NCI-H187 (cell line): ENCODE data around the gene TSPAN9.
A peak's percentile ranks its signal among the peaks of the same experiment; 100 is the strongest.

Experiments used
- DNase-seq, 2 experiments: peaks; one replicate each; lab custom pipeline; 2025; lab: John Stamatoyannopoulos, UW

TSPAN9 gene

GRCh38 chr12:3296409-3296701 is 219.2 kb downstream of the TSPAN9 start:
- no peak for DNase-seq

- DNase-seq = no peak
These were observed 221.4 kb downstream of the TSPAN9 start for GRCh38 chr12:3298603-3299002.

DNA sequence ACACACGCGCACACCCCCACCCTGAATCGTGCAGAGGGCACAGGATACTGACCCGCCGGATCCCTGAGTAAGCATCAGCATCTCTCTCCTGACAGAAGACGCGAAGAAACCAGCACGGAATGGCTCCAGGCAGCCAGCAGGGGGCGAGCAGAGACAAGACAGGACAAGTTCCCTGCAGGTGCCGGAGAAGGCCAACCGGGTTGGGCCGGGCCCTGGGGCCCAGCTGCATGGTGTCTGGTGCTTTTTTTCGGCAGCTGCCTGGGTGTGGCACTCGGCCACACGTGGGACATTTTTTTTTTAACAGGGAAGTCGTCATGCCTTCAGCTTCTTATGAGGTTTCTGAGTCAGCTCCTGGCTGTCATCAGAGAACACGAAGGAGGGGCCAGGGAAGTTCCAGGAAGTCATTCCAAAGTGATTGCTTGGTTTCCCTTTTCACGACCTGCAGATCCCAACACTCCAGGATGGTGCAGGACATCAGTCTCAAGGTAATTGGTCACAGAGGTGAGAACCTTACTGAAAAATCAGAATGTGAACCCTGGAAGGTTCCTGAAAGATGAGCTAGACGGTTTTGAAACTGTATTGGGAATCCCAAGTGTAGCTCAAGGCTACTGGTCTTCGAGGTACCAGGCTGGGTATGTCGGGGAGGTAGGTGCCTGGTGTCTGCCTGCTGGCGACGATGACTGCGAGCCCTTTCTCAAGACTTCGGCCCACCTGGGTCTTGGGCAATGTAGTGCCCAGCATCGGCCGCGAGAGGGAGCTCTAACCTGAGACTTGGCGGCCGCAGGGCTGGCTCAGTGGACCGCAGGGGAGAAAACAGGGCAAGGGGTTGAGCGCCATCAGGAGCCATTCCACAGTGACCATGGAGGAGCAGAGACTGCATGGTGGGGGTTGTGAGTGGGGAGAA is 223.0 kb downstream of the TSPAN9 start:
- DNase-seq = peak; percentile 37 to 83

GRCh38 chr12:3300833-3301401 is 223.7 kb downstream of the TSPAN9 start:
- DNase-seq = no peak

DNA sequence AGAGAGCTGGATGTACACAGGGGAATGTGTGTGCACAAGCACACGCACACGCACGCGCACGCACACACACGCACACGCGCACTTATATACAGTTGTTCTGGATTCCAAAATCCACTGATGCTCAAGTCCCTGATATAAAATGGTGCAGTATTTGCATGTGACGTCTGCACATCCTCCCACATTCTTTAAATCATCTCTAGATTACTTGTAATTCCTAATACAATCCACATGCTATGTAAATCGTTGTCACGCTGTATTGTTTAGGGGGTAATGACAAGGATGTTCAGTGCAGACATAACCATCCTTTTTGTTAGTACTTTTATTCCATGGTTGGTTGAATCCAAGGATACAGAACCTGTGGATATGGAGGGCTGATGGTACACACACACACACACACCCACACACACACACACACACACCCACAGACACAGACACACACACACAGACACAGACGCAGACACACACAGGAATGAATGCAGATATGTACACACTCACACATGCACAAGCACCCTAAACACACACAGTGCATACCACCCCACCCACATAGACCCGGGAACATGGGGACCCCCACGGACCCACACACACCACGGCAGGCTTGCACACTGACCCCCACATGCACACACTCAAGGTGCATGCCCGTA is 225.3 kb downstream of the TSPAN9 start:
- DNase-seq = no peak

- no peak for DNase-seq
These were observed 226.4 kb downstream of the TSPAN9 start for GRCh38 chr12:3303410-3304136.

DNA sequence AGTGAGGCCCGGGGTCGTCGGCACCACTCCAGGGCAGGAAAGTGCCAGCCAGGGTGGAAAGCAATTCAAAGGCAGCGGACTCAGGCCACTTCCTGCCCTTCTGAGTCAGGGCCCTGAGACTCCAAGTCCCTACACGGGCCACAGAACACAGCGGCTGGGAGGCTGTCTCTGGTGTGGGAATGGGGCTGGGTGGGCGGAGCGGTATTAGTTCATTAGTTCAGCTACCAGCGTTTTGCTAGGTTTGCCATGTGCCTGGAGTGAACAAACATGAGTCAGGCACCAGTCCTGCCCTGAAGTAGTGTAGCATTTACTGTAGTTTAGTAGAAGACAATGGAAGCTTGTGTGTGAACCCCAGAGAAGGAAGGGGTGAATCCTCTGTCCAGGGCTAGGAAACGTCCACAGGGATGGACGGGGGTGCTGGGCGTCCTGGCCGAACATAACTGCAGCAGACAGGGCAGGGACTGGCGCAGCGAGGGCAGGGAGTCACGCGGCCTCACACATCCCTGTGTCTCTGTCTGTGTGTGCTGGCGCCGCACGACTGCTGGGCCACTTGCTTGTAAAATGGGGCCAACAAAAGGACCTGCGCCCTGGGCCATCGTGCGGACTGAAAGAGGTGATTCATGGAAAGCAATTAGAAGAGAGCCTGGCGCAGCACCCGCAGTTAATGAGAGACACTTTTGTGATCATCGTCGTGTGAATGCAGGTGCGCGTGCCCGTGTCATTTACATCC is 227.4 kb downstream of the TSPAN9 start:
- DNase-seq = no peak

DNA sequence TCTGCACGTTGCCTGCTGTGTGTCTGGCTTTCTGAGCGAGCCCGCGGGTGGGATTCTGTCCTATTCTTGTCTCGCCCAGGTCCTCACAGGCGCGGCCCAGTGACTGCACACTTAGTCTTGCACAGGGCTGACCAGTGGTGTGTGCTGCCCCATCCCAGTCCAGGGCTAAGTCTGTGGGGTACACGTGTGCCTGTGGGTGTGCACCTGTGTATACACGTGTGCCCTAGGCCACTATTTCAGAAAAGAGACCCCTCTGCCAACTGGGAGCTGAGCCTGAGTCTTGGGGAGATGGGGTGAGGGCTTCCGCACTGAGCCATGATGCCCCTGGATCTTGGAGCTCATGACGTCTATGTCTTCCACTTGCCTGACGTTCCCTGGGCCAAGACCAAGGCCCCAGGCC is 228.3 kb downstream of the TSPAN9 start:
- DNase-seq = no peak

GRCh38 chr12:3305904-3306619 is 228.9 kb downstream of the TSPAN9 start:
- DNase-seq = no peak

- DNase-seq = no peak
These were observed 230.2 kb downstream of the TSPAN9 start for GRCh38 chr12:3307389-3307788.

- no peak for DNase-seq
These were observed 230.9 kb downstream of the TSPAN9 start for GRCh38 chr12:3308063-3308462.

DNA sequence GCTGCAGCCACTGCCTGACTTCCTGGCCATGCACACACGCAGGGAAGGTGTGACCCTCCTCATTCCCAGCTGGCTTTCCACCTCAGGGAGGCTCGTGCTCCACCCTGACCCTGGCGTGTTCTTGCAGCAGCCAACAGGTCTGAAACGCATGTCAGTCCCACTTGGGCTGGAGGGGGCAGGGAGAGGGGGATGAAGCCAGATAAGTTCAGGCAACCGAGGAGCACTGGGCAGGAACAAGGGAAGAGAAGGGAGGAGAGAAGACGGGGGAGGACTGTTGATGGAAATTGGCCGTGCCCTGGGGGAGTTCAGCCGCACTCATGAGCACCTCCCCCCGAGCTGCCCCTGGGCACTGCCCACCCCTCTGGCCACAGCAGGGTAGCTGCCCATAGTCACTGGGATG is 231.4 kb downstream of the TSPAN9 start:
- no peak for DNase-seq

DNA sequence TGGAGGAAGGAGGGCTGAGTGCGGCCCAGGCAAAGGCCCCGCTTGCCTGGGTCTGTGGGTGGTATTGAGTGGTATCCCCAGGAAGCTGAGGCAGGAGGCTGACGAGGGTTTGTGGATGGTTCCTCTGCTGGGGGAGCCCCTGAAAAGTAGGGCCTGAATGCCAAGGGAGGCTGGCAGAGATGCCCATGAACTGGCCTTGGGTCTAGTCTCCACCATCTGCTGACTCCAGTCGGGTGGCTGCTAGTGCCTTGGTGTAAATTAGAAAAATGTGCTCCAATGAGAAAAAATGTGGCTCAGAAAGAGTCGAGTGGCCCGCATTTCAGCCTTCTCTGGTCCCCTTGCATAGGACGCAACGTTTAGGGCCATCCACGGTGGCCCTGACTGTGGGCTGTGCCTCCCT is 232.6 kb downstream of the TSPAN9 start:
- no peak for DNase-seq

DNA sequence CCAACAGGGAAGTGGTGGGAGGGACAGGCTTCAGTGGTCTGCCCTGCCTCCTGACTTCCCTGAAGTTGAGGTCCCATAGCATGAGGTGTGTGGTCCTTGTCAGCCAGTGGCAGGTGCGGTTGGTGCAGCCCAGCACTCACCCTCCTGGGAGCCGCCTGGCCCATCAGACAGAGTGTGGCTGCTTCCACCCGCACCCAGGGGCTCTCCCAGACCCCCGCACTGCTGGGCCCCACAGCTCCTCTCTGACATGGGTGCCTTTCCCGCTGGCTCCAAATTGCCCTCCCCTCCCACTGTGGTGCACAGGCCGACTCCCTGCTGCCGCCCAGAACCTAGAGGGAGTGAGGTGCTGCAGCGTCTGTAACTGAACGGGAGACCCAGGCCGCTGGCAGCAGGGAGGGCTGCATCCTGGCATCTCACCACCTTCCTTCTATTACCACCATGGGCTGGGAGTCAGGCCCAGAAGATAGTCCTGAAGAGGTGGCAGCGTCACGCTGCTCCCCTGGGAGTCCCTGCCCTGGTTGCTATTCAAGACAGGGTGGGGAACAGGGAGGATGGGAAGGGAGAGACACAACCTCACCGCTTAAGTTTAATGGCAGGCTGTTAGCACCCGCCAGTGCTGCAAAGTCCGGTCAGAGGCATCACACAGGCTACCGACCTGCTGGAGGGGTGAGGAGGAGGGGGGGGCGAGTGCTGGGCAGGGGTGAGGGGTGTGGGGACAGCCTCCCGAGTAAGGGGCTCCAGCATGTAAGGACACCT is 233.3 kb downstream of the TSPAN9 start:
- no peak for DNase-seq

DNA sequence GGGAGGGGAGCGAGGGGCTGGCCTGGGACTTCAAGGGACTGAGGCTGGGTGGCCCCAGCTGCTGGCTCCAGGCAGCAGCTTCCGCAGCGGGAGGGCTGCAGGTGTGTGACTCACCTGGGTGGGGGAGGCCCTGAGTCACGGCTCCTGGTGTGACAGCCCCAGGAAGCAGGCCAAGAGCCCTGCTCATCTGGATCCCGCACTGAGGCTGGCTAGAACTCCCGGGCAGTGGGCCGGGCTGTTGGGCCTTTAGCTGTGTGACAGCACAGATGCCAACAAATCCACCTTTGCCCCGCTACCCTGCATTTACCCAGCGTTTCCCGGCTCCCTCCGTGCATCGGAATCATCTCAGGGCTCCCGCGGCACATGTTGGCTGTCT is 233.8 kb downstream of the TSPAN9 start:
- DNase-seq = no peak

GRCh38 chr12:3311491-3312103 is 234.4 kb downstream of the TSPAN9 start:
- DNase-seq = no peak

- no peak for DNase-seq
These were observed 235.9 kb downstream of the TSPAN9 start for GRCh38 chr12:3313066-3313465.

DNA sequence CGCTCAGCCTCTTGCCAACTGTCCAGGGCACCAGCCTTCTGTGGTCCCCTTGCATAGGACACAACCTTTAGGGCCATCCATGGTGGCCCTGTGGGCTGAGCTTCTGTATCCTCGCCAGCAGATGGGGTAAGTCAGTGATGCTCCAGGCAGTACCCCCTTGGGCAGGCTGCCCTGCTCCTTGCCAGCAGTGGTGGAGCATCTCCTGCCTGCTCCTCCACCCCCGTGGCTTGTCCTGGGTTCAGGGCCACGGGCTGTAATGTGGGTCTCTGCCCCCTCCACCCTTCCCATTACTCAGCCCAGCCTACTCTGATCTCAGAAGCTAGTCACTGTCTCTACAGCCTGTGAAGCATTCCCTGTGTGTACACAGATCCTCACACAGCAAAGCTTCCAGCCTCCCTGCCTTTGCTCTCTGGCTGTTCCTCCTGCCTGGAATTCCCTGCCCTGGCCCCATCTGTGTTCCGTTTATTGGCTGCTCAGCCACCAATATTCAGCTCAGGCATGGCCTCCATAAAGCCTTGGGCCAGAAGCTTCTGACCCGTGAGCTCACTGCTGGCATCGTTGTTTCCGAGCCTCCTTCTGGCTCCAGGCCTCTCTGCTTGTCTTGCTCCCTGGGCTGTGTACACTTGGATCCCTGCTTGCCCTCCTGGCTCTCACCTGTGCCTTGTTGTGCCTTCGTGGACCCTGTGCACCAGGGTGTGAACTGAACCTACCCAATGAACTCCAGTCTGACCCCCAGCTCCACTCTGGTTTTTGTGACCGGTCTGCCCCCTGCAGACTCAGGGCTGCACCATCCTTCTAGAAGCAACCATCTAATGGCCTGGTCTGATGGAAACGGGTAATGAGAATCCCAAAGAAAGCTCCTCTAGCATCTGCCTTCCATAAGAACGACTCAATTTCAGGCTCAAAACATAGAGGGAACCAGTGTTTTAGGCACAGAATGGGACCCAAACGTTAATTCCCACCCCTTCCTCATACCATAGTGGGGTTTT is 236.8 kb downstream of the TSPAN9 start:
- no peak for DNase-seq

DNA sequence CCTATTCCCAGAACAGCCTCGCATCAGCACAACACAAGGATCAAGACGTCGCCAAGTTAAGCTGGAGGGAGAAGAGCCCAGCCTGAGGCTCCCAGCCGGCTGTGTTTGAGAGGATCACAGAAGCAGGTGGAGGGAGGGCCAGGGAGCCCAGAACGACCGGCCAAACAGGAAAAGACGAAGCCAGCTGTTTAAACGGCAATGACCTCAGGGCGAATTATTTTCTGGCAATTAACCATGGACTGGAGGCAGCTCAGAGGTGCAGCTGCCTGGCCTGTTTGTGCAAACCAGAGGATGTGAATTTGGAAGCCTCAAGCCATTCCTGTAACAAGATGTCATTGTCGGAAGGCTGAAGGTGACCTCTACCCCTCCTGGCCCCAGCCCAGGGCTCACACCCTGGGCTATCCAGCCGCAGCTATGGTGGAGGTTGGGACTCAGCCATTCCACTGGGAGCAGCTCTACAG is 238.1 kb downstream of the TSPAN9 start:
- no peak for DNase-seq
